ENCODE measurements around the gene NXF1. TPM values are rescaled to one million over a fixed set of nuclear protein-coding genes. Genes with fewer than 3 reads are reported as not detected.

The NXF1 gene
- total and polyA plus RNA-seq, 2 of the 13 experiments (the other 11 are each of a cell fraction or from before 2014, with no cell fraction given): 30.4 to 30.9 TPM

DNA sequence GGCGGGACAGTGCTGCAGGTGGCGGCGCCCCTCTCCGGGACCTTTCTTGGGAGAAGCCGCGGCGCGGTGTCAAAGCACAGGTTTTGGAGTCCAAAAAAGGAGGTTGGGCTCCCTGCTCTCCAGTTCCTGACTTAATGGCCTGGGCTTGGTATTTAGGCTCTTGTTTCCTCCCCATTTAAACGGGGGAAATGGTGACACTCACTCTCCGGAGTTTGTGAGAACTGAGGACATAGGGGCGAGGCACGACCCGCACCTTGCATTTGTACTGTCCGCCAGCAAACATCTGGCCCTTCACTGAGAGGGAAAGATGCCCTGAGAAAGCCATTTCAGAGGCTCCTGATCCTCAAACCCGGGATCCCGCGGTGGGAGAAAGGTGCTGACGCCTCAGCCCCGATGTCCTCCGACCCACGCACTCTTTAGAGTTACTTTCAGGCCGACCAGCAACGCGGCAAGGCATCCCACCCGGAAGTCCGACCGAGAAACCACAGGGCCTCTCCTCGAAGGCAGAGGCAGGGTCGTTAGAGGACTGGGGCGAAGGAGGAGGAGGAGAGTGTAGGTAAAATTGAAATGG is 37.0 kb upstream of the NXF1 start (continued):
- TF ChIP-seq, protein P1, sequence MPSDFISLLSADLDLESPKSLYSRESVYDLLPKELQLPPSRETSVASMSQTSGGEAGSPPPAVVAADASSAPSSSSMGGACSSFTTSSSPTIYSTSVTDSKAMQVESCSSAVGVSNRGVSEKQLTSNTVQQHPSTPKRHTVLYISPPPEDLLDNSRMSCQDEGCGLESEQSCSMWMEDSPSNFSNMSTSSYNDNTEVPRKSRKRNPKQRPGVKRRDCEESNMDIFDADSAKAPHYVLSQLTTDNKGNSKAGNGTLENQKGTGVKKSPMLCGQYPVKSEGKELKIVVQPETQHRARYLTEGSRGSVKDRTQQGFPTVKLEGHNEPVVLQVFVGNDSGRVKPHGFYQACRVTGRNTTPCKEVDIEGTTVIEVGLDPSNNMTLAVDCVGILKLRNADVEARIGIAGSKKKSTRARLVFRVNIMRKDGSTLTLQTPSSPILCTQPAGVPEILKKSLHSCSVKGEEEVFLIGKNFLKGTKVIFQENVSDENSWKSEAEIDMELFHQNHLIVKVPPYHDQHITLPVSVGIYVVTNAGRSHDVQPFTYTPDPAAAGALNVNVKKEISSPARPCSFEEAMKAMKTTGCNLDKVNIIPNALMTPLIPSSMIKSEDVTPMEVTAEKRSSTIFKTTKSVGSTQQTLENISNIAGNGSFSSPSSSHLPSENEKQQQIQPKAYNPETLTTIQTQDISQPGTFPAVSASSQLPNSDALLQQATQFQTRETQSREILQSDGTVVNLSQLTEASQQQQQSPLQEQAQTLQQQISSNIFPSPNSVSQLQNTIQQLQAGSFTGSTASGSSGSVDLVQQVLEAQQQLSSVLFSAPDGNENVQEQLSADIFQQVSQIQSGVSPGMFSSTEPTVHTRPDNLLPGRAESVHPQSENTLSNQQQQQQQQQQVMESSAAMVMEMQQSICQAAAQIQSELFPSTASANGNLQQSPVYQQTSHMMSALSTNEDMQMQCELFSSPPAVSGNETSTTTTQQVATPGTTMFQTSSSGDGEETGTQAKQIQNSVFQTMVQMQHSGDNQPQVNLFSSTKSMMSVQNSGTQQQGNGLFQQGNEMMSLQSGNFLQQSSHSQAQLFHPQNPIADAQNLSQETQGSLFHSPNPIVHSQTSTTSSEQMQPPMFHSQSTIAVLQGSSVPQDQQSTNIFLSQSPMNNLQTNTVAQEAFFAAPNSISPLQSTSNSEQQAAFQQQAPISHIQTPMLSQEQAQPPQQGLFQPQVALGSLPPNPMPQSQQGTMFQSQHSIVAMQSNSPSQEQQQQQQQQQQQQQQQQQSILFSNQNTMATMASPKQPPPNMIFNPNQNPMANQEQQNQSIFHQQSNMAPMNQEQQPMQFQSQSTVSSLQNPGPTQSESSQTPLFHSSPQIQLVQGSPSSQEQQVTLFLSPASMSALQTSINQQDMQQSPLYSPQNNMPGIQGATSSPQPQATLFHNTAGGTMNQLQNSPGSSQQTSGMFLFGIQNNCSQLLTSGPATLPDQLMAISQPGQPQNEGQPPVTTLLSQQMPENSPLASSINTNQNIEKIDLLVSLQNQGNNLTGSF (CRISPR knock-in tag; IDR thresholded peaks at IDR 0.05): no peak
- TF ChIP-seq, protein P2, sequence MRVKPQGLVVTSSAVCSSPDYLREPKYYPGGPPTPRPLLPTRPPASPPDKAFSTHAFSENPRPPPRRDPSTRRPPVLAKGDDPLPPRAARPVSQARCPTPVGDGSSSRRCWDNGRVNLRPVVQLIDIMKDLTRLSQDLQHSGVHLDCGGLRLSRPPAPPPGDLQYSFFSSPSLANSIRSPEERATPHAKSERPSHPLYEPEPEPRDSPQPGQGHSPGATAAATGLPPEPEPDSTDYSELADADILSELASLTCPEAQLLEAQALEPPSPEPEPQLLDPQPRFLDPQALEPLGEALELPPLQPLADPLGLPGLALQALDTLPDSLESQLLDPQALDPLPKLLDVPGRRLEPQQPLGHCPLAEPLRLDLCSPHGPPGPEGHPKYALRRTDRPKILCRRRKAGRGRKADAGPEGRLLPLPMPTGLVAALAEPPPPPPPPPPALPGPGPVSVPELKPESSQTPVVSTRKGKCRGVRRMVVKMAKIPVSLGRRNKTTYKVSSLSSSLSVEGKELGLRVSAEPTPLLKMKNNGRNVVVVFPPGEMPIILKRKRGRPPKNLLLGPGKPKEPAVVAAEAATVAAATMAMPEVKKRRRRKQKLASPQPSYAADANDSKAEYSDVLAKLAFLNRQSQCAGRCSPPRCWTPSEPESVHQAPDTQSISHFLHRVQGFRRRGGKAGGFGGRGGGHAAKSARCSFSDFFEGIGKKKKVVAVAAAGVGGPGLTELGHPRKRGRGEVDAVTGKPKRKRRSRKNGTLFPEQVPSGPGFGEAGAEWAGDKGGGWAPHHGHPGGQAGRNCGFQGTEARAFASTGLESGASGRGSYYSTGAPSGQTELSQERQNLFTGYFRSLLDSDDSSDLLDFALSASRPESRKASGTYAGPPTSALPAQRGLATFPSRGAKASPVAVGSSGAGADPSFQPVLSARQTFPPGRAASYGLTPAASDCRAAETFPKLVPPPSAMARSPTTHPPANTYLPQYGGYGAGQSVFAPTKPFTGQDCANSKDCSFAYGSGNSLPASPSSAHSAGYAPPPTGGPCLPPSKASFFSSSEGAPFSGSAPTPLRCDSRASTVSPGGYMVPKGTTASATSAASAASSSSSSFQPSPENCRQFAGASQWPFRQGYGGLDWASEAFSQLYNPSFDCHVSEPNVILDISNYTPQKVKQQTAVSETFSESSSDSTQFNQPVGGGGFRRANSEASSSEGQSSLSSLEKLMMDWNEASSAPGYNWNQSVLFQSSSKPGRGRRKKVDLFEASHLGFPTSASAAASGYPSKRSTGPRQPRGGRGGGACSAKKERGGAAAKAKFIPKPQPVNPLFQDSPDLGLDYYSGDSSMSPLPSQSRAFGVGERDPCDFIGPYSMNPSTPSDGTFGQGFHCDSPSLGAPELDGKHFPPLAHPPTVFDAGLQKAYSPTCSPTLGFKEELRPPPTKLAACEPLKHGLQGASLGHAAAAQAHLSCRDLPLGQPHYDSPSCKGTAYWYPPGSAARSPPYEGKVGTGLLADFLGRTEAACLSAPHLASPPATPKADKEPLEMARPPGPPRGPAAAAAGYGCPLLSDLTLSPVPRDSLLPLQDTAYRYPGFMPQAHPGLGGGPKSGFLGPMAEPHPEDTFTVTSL (CRISPR knock-in tag; IDR thresholded peaks at IDR 0.05; ENCODE audit: borderline replicate concordance): no peak
- TF ChIP-seq SETDB1 (CRISPR knock-in tag; IDR thresholded peaks at IDR 0.05; ENCODE audit: borderline replicate concordance): no peak
- TF ChIP-seq, protein P3, sequence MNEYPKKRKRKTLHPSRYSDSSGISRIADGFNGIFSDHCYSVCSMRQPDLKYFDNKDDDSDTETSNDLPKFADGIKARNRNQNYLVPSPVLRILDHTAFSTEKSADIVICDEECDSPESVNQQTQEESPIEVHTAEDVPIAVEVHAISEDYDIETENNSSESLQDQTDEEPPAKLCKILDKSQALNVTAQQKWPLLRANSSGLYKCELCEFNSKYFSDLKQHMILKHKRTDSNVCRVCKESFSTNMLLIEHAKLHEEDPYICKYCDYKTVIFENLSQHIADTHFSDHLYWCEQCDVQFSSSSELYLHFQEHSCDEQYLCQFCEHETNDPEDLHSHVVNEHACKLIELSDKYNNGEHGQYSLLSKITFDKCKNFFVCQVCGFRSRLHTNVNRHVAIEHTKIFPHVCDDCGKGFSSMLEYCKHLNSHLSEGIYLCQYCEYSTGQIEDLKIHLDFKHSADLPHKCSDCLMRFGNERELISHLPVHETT (CRISPR knock-in tag; conservative IDR thresholded peaks at IDR 0.05): no peak
- TF ChIP-seq ZNF605 (CRISPR knock-in tag; IDR thresholded peaks at IDR 0.05): no peak
- no peak for TF ChIP-seq ARHGAP35 (CRISPR knock-in tag; IDR thresholded peaks at IDR 0.05; ENCODE audit: borderline replicate concordance)
- TF ChIP-seq, protein P4, sequence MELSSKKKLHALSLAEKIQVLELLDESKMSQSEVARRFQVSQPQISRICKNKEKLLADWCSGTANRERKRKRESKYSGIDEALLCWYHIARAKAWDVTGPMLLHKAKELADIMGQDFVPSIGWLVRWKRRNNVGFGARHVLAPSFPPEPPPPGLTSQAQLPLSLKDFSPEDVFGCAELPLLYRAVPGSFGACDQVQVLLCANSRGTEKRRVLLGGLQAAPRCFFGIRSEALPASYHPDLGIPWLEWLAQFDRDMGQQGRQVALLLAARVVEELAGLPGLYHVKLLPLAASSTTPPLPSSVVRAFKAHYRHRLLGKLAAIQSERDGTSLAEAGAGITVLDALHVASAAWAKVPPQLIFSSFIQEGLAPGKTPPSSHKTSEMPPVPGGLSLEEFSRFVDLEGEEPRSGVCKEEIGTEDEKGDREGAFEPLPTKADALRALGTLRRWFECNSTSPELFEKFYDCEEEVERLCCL (CRISPR knock-in tag; IDR thresholded peaks at IDR 0.05; ENCODE audit: borderline replicate concordance): no peak
- 0 out of 2 replicates have a peak, but pooled peaks have one; percentile 39 for TF ChIP-seq ZNF616 (CRISPR knock-in tag; IDR thresholded peaks at IDR 0.05; ENCODE audit: low read depth)
- TF ChIP-seq TCF7 (IDR thresholded peaks at IDR 0.05; ENCODE audit: low read depth): no peak
- TF ChIP-seq ZNF891 (CRISPR knock-in tag; IDR thresholded peaks at IDR 0.05): 0 out of 2 replicates have a peak, but pooled peaks have one; percentile 47
